ENCODE measurements around the gene DDA1. TPM values are rescaled to one million over a fixed set of nuclear protein-coding genes. Genes with fewer than 3 reads are reported as not detected.
A peak's percentile ranks its signal among the peaks of the same experiment; 100 is the strongest.

The DDA1 gene
- total and polyA plus RNA-seq, 2 of the 13 experiments (the other 11 are each of a cell fraction or from before 2014, with no cell fraction given) = 24.5 to 26.0 TPM

- TF ChIP-seq HOMEZ (CRISPR knock-in tag; IDR thresholded peaks at IDR 0.05; ENCODE audit: low read depth) (no peak), IKZF1 (IDR thresholded peaks at IDR 0.05) (no peak), FOSL1 (CRISPR knock-in tag; IDR thresholded peaks at IDR 0.05; ENCODE audit: borderline replicate concordance) (no peak), RARA (CRISPR knock-in tag; IDR thresholded peaks at IDR 0.05) (peak; percentile 25; the same call in 1 of the 2 replicates), FOXJ3 (CRISPR knock-in tag; IDR thresholded peaks at IDR 0.05; ENCODE audit: borderline replicate concordance) (no peak), KAT8 (CRISPR knock-in tag; IDR thresholded peaks at IDR 0.05) (peak; percentile 76), GABPB1 (CRISPR knock-in tag; IDR thresholded peaks at IDR 0.05) (peak; percentile 82), ZNF407 (CRISPR knock-in tag; IDR thresholded peaks at IDR 0.05; ENCODE audit: not compliant biosample characterization) (no peak), DBP (CRISPR knock-in tag; IDR thresholded peaks at IDR 0.05; ENCODE audit: not compliant biosample characterization) (no peak), ZNF7 (CRISPR knock-in tag; IDR thresholded peaks at IDR 0.05) (no peak), RFXANK (CRISPR knock-in tag; IDR thresholded peaks at IDR 0.05) (no peak), ZNF138 (CRISPR knock-in tag; IDR thresholded peaks at IDR 0.05; ENCODE audit: low read depth) (no peak), ZNF12 (CRISPR knock-in tag; IDR thresholded peaks at IDR 0.05) (no peak), ZFP82 (CRISPR knock-in tag; IDR thresholded peaks at IDR 0.05; ENCODE audit: borderline replicate concordance) (peak; percentile 76; the same call in 1 of the 2 replicates), MATR3 (CRISPR knock-in tag; IDR thresholded peaks at IDR 0.05) (no peak), E2F1 (CRISPR knock-in tag; IDR thresholded peaks at IDR 0.05) (peak; percentile 27; the same call in 1 of the 2 replicates)
Measured at GRCh38 chr19:17334414-17335409, 25.3 kb downstream of the DDA1 start, which contains the start of gene ANO8 (continued).
